Measurements from ENCODE around the gene FIGN.

The FIGN gene

DNA sequence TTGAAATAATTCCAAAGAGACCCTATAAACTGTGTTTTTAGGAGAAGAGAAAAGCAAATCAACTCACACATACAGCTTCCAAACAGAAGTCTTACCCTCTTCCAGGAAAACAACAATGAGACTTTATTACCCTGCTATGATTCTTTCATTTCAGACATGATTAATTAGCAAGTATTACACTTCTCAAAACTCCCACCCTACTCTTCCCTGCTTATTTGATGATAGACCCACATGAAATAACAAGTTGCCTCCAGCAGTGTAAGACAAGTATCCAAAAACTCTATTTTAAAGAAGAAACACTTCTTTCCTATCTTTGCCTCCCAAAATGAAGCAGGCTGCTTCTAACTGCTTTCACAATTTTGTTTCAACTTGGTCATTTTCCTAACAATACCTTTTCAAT, 4.1 kb downstream of the FIGN start:
- TF ChIP-seq, protein P1, sequence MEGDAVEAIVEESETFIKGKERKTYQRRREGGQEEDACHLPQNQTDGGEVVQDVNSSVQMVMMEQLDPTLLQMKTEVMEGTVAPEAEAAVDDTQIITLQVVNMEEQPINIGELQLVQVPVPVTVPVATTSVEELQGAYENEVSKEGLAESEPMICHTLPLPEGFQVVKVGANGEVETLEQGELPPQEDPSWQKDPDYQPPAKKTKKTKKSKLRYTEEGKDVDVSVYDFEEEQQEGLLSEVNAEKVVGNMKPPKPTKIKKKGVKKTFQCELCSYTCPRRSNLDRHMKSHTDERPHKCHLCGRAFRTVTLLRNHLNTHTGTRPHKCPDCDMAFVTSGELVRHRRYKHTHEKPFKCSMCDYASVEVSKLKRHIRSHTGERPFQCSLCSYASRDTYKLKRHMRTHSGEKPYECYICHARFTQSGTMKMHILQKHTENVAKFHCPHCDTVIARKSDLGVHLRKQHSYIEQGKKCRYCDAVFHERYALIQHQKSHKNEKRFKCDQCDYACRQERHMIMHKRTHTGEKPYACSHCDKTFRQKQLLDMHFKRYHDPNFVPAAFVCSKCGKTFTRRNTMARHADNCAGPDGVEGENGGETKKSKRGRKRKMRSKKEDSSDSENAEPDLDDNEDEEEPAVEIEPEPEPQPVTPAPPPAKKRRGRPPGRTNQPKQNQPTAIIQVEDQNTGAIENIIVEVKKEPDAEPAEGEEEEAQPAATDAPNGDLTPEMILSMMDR (IDR thresholded peaks at IDR 0.05; ENCODE audit: low read depth, low read length) = no peak
- DNase-seq (ENCODE audit: extremely low read depth, low read depth) = no peak

DNA sequence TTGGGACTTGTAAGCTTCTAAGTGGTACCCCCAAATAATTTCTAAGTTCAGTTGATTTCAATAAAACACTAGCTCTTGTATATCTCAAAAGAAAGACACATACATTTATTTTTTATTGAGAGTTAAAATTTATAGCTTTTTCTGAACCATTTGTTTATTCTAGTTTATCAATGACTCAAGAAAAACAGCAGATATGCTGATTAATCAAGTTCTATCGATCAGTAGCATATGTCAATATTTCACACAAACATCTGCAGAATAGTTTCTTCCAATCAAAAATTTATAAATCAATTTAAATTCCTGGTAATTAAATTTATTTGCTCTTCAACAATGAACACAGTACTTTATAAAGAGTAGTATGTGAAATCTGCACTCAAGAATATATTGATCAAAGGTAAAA, 5.3 kb downstream of the FIGN start:
- TF ChIP-seq, protein P1 (IDR thresholded peaks at IDR 0.05; ENCODE audit: low read depth, low read length) = no peak
- no peak for DNase-seq (ENCODE audit: extremely low read depth, low read depth)

DNA sequence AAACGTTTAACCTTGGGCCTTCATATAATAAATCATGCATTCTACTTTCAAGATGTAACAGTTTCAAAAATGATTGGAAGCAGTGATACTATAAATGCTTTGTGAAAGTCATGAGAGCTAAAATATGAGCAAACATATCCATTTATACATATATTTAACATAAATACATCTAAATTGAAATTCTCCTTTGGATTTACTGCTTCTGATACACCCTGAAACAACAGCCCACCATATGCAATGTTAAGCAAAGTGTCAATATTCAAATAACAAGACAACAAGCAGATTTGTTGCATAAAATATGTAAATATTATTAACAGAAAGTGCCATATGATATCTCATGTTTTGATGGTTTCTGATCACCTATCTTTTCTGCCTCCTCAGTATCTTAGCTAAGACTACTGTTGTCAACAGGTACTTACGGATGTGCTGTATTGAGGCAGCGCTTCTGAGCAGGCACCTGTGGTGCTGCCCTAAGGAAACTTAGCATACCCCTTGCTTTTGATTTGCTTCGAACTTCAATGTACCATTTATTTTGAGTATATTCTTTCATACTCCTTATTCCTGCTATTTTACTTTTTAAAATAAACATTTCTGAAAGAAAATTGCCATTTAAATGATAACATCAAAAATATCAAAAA, 6.1 kb downstream of the FIGN start:
- DNase-seq (ENCODE audit: extremely low read depth, low read depth) = no peak
- TF ChIP-seq, protein P1 (IDR thresholded peaks at IDR 0.05; ENCODE audit: low read depth, low read length) = no peak

DNA sequence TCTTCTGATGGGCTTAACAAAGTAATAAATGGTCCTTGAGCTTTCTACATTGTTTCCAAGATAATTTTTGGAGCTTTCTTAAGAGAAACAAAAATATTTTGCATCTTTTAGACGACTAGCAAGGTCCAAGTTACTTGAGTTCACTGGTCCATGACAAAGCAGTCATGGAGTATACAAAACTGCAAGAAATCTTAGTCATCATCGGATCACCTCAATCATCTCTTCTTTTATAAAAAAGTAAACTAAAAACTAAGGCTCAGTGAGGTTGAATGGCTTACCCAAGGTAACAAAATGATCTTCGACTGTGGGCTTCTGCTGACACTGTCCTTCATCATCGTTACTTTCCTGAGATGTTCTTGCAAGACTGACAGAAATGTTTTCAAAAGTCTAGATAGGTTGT, 11.9 kb downstream of the FIGN start:
- no peak for DNase-seq (ENCODE audit: extremely low read depth, low read depth)
- TF ChIP-seq, protein P1 (IDR thresholded peaks at IDR 0.05; ENCODE audit: low read depth, low read length) = no peak

DNA sequence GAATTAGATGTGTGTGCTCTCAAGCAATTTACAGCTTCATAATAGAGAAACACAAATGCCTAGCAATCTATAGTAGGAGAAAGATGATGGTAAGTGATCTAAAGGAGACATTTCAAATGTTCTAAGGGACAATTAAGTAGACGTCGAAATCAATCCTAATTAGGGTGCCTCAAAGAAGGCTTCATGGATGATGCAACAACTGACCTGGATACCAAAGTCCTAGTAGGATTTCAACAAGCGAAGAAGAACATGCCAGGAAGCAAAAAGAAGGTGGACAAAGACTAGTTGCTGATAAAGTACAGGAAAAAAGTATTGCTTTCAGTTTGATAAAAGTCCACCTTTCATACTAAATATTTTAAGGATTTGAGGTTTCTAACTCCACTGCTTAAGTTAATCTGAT, 12.5 kb downstream of the FIGN start:
- TF ChIP-seq, protein P1 (IDR thresholded peaks at IDR 0.05; ENCODE audit: low read depth, low read length) = no peak

DNA sequence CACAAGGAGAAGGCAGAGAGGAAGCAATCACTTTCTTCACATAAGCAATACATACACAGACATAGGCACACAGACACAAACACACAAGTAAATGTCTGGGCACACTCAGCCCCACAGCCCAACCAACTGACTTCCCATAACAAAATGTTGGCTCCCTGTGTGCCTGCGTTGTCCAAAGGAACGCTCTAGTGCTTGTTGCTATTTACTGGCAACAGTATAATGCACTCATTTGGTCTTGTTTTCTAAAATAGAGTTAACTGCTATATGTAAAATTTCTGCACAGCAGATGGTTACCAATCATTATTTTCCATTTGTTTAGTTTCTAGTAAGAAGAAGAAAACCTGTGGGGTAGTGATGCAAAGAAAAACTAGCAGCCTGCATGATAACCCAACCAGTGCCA, 16.5 kb downstream of the FIGN start:
- TF ChIP-seq, protein P1 (IDR thresholded peaks at IDR 0.05; ENCODE audit: low read depth, low read length) = no peak
- DNase-seq (ENCODE audit: extremely low read depth, low read depth) = no peak

More for the DNA sequence above, 12.5 kb downstream of the FIGN start:
- DNase-seq (ENCODE audit: extremely low read depth, low read depth) = no peak

DNA sequence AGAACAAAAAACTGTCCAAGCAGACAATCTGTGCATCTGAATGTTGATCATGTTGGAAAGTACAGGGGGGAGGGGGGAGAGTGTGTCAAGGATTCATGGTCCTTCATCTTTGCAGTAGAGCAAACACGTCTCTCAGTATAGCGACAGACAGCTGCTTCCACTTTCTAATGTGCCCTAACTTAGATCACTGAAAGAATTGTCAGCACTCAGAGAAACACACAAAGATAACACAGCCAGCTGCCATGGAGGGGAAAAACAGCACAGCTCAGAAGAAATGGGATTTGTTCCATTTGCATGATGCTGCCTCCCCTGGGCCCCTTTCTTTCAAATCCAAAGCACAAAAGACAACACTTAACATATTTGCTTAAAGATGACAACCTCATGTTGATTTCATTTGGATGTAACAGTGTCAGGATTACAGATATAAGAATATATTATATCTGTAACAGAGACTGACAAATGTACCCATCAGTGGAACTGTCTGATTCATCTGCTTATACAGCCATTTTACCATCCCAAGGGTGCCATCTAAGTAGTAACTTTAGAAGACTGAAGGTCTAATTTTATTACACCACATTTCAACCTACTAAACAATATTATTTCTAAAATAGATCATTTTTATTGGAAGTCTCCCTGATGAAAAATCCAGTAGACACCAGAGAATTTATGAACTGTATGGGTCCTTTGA, 17.7 kb downstream of the FIGN start:
- DNase-seq (ENCODE audit: extremely low read depth, low read depth) = no peak
- TF ChIP-seq, protein P1 (IDR thresholded peaks at IDR 0.05; ENCODE audit: low read depth, low read length) = no peak

Measured in AG09319 (cell line).